GM12874 (cell line): ENCODE results near the gene SRXN1.

Experiments used
- TF ChIP-seq, protein P1 (sequence below): IDR thresholded peaks from 2 replicates; pipeline ENCODE4 v1.5.1; 2011; ENCODE audit warnings: low read depth, mild to moderate bottlenecking, control low read depth, low read length, moderate library complexity; ENCODE audit not compliant: insufficient read depth

The SRXN1 gene

DNA sequence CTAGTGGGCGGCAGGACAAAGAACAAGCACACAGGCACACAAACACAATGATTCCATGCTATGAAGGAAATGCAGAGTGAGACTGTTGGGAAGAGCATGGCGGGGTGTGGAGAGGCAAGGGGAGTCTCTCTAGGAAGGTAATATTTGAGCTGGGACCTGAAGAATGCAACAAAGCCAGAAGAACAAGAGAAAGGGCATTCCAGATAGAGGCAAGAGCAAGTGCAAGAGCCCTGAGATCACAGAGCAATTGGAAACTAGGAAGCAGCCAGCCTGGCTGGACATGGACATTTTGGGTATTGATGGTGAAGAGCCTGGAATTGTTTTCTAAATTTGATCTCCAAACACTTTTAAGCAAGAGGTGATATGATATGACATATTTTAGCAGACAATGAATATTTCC is 15.4 kb downstream of the SRXN1 start:
- TF ChIP-seq, protein P1, sequence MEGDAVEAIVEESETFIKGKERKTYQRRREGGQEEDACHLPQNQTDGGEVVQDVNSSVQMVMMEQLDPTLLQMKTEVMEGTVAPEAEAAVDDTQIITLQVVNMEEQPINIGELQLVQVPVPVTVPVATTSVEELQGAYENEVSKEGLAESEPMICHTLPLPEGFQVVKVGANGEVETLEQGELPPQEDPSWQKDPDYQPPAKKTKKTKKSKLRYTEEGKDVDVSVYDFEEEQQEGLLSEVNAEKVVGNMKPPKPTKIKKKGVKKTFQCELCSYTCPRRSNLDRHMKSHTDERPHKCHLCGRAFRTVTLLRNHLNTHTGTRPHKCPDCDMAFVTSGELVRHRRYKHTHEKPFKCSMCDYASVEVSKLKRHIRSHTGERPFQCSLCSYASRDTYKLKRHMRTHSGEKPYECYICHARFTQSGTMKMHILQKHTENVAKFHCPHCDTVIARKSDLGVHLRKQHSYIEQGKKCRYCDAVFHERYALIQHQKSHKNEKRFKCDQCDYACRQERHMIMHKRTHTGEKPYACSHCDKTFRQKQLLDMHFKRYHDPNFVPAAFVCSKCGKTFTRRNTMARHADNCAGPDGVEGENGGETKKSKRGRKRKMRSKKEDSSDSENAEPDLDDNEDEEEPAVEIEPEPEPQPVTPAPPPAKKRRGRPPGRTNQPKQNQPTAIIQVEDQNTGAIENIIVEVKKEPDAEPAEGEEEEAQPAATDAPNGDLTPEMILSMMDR = no peak

DNA sequence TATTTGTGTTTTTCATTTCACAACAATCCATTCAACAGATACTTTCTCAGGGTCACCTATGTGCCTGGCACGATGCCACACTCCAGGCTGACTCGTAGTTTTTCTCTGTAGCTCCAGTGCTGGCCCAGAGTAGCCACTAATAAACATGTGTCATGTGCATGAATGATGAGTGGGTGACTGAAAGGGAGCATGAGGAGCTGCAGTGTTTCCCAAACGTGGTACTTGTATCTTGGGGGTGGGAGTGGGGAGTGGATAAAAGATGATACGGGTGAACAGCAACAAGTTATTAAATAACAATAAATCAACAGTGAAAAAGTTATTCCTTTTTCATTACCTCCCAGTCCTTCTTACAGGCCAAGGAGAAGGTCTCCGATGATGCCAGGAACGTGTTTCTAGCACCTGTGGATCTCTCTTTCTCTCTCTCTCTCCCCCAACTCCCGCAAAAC is 17.1 kb downstream of the SRXN1 start:
- TF ChIP-seq, protein P1 = no peak

DNA sequence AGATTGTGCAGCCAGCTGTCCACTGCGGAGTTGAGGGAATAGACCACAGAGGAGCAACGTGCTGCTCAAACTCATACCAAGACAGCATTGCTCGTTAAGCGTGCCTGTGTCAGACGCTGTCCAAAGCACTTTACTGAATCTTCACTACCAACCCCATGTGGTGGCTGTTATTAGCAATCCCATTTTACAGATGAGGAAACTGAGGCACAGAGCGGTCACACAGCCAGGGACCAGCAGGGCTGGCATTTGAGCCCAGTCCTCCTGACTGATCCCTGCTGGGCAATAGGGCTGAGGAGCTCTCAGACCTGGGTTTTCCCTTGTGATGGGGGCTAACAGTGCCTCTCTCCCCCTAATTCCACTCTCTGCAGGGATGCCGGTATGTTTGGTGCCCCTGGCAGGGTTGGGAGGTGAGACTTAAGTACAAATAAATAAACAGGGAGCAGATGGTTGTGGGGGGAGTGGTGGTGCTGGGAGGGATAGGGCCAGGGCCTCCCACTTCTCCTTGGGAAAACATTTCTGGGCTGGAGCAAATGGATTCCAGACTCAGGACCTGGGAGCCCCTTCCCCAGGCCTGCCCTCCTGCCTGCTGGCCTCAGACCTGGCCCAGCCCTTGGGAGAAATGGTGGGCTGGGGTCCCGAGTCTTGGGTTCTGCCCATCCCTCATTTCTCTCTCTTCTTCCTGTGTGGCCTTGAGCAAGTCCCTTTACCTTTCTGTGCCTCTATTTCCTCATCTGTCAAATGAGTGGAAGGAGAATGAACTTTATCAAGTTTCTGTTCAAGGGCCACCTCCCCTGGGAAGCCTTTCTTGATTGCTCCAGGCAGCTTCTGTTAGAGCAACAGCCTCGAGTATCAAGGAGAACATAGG is 17.7 kb downstream of the SRXN1 start:
- TF ChIP-seq, protein P1 = no peak

DNA sequence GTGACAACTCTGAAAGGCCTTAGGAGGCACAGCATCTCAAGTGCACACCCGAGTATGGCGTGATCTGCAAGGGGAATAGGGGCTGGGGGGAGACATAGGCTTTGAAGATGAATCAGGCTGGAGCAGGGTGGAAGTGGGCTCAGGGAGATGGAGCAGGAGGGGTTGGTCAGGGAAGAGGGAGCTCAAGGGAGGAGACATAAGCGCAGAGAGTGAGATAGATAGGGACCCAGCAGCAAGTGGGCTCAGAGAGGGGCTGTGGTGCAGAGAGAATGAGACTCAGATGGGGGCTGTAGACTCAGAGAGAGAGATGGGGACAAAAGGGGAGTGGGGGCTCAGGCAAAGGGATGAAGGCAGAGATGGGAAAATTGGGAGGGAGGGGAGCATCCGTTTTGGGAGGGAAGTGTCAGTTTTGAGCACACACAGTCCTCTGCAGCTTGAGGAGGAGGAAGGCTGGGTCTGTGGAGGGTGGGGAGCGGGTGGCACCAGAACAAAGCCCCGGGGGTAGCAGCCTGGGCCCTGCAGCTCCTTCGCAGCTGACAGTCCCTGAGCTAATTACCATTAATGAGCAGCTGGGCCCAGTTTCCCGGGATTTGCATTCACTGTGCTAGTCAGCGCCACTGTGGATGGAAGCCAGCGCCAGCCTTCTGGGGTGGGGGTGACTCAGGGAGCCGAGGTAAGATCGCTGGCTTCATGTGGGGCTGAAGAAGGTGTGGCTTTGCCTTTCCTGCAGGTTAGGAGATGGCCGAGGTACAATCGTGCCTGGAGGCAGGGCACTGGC is 18.7 kb downstream of the SRXN1 start:
- TF ChIP-seq, protein P1 = no peak

DNA sequence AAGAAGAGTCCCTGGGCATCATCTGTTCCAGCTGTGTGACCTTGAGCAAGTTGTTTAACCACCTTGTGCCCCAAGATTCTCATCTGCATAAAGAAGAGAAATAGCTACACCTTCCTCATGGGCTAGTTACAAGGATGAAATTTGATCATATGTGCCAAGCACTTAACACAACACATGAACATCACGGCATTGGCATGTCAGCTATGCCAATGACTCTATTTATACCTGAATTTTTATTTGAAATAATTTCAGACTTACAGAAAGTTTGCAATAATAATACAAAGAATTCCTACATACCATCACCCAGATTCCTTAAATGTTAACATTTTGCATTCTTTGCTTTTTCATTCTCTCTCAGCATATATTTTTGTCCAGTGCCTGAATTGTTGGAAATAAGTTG is 21.9 kb downstream of the SRXN1 start:
- TF ChIP-seq, protein P1 = no peak

DNA sequence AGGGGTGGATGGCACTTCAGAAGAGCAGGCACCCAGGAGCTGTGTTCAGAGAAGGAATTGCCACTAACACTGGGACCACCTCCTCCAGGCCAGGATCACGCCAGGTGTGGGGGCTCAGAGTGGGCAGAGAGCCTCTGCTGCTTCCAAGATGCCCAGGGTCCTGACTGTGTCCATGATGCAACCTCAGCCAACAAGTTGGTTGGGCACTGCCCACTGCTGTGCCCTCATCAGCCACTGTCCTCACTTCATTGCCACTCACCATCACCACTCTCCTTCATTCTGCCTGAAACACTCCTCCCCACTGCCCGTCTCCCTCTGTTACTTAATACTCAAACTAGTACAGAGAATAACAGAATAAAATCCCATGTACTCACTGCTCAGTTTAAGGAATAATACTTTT is 26.4 kb downstream of the SRXN1 start:
- TF ChIP-seq, protein P1 = no peak

DNA sequence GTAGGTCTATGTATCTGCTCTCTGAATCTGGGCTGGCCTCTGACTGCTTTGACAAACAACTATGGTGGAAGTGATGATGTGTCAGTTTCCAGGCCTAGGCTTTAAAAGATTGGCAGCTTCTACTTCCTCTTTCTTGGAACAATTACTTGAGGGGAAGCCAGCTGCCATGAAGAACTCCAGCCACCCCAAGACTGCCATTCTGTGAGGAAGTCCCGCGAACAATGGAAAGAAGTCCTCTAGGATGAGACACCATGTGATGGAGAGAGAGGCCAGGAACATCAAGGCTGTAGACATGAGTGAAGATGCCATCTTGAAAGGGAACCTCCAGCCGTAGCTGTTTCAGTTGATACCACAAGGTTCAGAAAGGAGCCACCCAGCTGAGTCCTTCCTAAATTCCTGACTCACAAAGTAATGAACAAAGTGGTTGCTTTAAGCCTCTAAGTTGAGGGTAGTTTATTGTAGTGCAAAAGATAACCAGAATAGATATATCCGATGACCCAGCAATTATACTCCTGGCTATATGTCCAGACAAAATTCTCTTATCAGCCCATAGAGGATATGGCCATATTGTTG is 27.6 kb downstream of the SRXN1 start:
- TF ChIP-seq, protein P1 = no peak
